ENCODE measurements around the gene REC8. TPM values are rescaled to one million over a fixed set of nuclear protein-coding genes. Genes with fewer than 3 reads are reported as not detected.
A peak's percentile ranks its signal among the peaks of the same experiment; 100 is the strongest.
"Not testable (repeated sequence)": the region's sequence is repeated elsewhere in the genome, so short reads cannot be mapped to it uniquely, and the experiment has no call there.

The REC8 gene
- total and polyA plus RNA-seq, 9 donors, result 4.9 to 75.4 (median 8.1) TPM

DNA sequence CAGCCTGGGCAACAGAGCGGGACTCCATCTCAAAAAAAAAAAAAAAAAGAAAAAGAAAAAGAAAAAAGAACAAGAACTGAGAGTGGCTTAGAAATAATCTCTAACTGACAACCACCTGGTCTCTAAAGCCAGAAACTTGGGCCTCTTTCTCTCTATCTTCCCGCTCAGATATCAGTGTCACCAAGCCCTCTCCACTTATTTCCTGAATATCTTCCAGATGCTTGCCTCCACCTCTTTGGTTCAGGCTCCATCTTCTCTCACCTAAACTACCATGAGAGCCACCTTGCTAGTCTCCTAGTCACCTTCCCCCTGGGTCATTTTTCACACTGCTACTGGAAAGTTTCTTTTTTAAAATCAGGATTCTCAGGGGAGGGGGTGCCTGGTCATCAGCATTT, 25.2 kb downstream of the REC8 start:
- intact Hi-C loops (cut with DNase I), result no loop called here
- peaks cover 4% of the 10 kb centered on the region for H3K4me1 ChIP-seq (ENCODE audit: insufficient read depth)

DNA sequence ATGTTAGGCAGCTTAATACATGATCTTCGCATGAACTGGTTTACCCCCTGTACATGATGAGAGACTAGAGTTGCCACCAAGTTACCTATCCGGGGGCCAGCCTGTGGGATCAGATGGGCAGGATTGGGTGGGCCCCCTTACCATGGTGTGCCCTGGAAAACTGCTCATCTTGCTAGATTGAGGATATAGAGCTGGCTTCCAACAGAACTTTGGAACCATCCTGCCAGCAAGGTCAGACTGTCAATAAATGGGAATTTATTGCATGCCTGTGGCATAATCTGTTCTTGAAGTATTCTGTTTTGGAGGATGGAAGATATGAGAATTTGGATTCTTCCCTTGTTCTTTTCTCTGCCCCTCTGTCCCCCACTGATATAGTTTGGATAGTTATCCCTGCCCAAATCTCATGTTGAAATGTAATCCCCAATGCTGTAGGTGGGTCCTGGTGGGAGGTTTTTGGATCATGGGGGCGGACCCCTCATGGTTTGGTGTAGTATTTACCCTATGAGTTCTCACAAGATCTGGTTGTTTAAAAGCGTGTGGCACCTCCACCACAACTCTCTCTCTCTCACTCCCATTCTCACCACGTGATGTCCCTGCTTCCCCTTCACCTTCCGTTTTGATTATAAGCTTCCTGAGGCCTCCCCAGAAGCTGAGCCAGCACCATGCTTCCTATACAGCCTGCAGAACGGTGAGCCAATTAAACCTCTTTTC, 27.1 kb downstream of the REC8 start:
- Histone ChIP-seq H3K36me3 (no peaks in the 10 kb centered on the region), H3K9me3 (no peaks in the 10 kb centered on the region), H3K27me3 (no peaks in the 10 kb centered on the region), H3K4me3 (no peak overlapping the region), H3K4me1 (ENCODE audit: insufficient read depth) (peaks cover 4% of the 10 kb centered on the region), H3K27ac (no peak overlapping the region)
- intact Hi-C loops (cut with DNase I), result no loop called here
- 77 to 87% (median 84%) methylated on average over 7 of the region's 7 CpGs for WGBS, 3 donors
- TF ChIP-seq, protein P1, sequence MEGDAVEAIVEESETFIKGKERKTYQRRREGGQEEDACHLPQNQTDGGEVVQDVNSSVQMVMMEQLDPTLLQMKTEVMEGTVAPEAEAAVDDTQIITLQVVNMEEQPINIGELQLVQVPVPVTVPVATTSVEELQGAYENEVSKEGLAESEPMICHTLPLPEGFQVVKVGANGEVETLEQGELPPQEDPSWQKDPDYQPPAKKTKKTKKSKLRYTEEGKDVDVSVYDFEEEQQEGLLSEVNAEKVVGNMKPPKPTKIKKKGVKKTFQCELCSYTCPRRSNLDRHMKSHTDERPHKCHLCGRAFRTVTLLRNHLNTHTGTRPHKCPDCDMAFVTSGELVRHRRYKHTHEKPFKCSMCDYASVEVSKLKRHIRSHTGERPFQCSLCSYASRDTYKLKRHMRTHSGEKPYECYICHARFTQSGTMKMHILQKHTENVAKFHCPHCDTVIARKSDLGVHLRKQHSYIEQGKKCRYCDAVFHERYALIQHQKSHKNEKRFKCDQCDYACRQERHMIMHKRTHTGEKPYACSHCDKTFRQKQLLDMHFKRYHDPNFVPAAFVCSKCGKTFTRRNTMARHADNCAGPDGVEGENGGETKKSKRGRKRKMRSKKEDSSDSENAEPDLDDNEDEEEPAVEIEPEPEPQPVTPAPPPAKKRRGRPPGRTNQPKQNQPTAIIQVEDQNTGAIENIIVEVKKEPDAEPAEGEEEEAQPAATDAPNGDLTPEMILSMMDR (IDR thresholded peaks at IDR 0.05), result no peak
- TF ChIP-seq POLR2A (IDR thresholded peaks at IDR 0.05) (no peak), EP300 (IDR thresholded peaks at IDR 0.05) (no peak)
- no peak for DNase-seq

More for the DNA sequence above, 25.2 kb downstream of the REC8 start:
- Histone ChIP-seq H3K9me3 (no peaks in the 10 kb centered on the region), H3K36me3 (no peaks in the 10 kb centered on the region), H3K4me3 (no peak overlapping the region), H3K27ac (no peak overlapping the region), H3K27me3 (no peaks in the 10 kb centered on the region)
- WGBS, 3 donors, result 86 to 94% (median 92%) methylated on average over 2 of the region's 2 CpGs
- TF ChIP-seq POLR2A (IDR thresholded peaks at IDR 0.05), result no peak
- TF ChIP-seq EP300 (IDR thresholded peaks at IDR 0.05), result no peak
- TF ChIP-seq, protein P1 (IDR thresholded peaks at IDR 0.05), result no peak
- DNase-seq, result no peak

DNA sequence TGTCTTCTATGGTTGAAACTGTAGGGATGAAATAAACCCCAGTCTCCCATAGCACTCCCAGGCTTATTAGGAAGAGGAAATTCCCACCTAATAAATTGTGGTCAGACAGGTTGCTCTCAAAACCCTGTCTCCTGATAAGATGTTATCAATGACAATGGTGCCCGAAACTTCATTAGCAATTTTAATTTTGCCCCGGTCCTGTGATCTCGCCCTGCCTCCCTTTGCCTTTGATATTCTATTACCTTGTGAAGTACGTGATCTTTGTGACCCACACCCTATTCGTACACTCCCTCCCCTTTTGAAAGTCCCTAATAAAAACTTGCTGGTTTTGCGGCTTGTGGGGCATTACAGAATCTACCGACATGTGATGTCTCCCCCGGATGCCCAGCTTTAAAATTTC, 30.7 kb downstream of the REC8 start:
- H3K36me3 ChIP-seq; H3K27ac ChIP-seq; H3K4me1 ChIP-seq (ENCODE audit: insufficient read depth); intact Hi-C loops (cut with DNase I); H3K9me3 ChIP-seq; H3K27me3 ChIP-seq; H3K4me3 ChIP-seq; DNase-seq: not testable (repeated sequence)
- 87 to 91% (median 88%) methylated on average over 8 of the region's 8 CpGs for WGBS, 3 donors

DNA sequence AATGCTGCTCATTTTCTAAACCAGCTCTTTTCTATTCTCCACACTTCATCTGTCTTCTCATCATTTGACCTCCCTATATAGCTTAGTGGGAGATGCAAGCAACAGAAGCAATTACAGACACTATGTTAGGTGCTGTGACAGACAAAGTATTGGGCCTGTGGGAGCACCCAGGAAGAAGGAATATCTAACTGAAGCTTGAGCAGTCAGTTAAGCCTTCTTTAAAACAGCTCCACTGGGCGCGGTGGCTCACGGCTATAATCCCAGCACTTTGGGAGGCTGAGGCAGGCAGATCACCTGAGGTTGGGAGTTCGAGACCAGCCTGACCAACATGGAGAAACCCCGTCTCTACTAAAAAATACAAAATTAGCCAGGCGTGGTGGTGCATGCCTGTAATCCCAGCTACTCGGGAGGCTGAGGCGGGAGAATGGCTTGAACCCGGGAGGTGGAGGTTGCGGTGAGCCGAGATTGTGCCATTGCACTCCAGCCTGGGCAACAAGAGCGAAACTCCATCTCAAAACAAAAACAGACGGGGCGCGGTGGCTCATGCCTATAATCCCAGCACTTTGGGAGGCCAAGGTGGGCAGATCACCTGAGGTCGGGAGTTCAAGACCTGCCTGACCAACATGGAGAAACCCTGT, 31.5 kb downstream of the REC8 start:
- intact Hi-C loops (cut with DNase I); H3K9me3 ChIP-seq; H3K4me1 ChIP-seq (ENCODE audit: insufficient read depth); H3K27ac ChIP-seq; H3K27me3 ChIP-seq; H3K36me3 ChIP-seq; H3K4me3 ChIP-seq: not testable (repeated sequence)
- WGBS, 3 donors, result 94 to 96% (median 96%) methylated on average over 16 of the region's 16 CpGs
- DNase-seq, result peak in 1 of 5 donors; percentile 14

DNA sequence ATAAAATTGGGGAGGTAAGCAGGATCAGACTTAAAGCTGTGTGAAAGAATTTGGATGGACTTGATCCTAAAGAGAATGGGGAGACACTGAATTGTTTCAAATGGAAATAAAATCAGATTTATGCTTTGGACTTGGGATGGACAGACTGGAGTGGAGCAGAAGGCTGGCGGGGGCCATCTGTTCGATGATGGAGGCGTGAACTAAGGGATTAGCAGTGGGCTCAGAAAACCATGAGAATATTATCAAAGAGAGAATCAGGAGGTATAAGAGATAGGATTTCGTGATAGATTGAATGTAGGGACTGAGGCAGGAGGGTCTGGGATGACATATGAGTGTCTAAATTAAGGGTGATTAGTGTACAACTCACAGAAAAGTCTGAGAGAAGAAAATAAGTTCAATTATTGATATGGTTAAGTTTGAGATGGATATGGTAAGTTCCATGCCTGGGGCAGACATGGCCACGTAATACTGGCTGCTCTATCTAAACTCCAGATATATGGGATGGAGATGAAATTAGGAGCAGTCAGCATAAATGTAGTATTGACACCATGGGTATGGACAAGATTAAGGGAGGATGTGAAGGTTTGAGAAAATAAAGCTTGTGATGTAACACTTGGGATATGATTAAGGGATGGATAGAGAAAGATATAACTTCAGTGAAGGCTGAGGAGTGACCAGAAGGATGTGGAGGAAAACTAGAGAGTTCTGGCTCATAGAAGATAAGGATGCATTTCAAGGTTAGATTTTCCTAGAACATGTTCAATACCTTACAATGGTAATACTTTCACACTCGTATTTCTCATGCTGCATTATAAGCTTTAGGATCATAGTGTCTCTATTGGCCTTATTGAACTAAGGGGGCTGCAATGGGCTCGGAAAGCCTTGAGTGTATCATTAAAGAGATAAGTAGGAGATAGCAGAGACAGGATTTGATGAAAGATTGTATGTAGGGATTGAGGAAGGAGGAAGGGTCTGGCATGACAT, 32.6 kb downstream of the REC8 start:
- no peak for DNase-seq
- WGBS, 3 donors, result 89 to 94% (median 91%) methylated on average over 7 of the region's 7 CpGs
- no peaks in the 10 kb centered on the region for H3K9me3 ChIP-seq
- intact Hi-C loops (cut with DNase I), result no loop called here
- TF ChIP-seq EP300 (IDR thresholded peaks at IDR 0.05), result no peak
- TF ChIP-seq, protein P1 (IDR thresholded peaks at IDR 0.05), result no peak
- TF ChIP-seq POLR2A (IDR thresholded peaks at IDR 0.05), result no peak
- no peaks in the 10 kb centered on the region for H3K36me3 ChIP-seq
- no peaks in the 10 kb centered on the region for H3K4me1 ChIP-seq (ENCODE audit: insufficient read depth)
- H3K4me3 ChIP-seq, result no peak overlapping the region
- no peak overlapping the region for H3K27ac ChIP-seq
- no peaks in the 10 kb centered on the region for H3K27me3 ChIP-seq

Measured in ovary (tissue), 9 donors.